Measurements from ENCODE around the gene UNCX.

UNCX gene

GRCh38 chr7:1243290-1243963 lies 10.8 kb downstream of the UNCX start:
- DNase-seq (ENCODE audit: low read depth) = no peak
- no peak overlapping the region for H3K4me3 ChIP-seq (replicated peaks; ENCODE audit: low read depth, low read length)
- no peak for TF ChIP-seq CTCF (IDR thresholded peaks at IDR 0.05; ENCODE audit: low read length, missing control alignments)

GRCh38 chr7:1243964-1244416 lies 11.3 kb downstream of the UNCX start:
- no peak for TF ChIP-seq CTCF (IDR thresholded peaks at IDR 0.05; ENCODE audit: low read length, missing control alignments)
- no peak for DNase-seq (ENCODE audit: low read depth)
- H3K4me3 ChIP-seq (replicated peaks; ENCODE audit: low read depth, low read length) = no peak overlapping the region

GRCh38 chr7:1244700-1245523 lies 12.2 kb downstream of the UNCX start:
- no peak for DNase-seq (ENCODE audit: low read depth)
- TF ChIP-seq CTCF (IDR thresholded peaks at IDR 0.05; ENCODE audit: low read length, missing control alignments) = no peak
- H3K4me3 ChIP-seq (replicated peaks; ENCODE audit: low read depth, low read length) = no peak overlapping the region

- H3K4me3 ChIP-seq (replicated peaks; ENCODE audit: low read depth, low read length) = no peak overlapping the region
- no peak for DNase-seq (ENCODE audit: low read depth)
- TF ChIP-seq CTCF (IDR thresholded peaks at IDR 0.05; ENCODE audit: low read length, missing control alignments) = no peak
These were observed 12.9 kb downstream of the UNCX start for GRCh38 chr7:1245524-1246050.

GRCh38 chr7:1246160-1246870 lies 13.6 kb downstream of the UNCX start:
- no peak overlapping the region for H3K4me3 ChIP-seq (replicated peaks; ENCODE audit: low read depth, low read length)
- no peak for TF ChIP-seq CTCF (IDR thresholded peaks at IDR 0.05; ENCODE audit: low read length, missing control alignments)
- no peak for DNase-seq (ENCODE audit: low read depth)

- H3K4me3 ChIP-seq (replicated peaks; ENCODE audit: low read depth, low read length) = no peak overlapping the region
- no peak for DNase-seq (ENCODE audit: low read depth)
- TF ChIP-seq CTCF (IDR thresholded peaks at IDR 0.05; ENCODE audit: low read length, missing control alignments) = no peak
These were observed 14.3 kb downstream of the UNCX start for GRCh38 chr7:1246871-1247526.
